Skin epidermis (tissue), 12 donors: Measurements from ENCODE around the gene FXYD1.

ENCODE experiments used
- H3K27ac ChIP-seq, 21 experiments: fragments of 200-600 bp; sonication (generic) in 11 of 21; one replicate each; pipeline ENCODE4 v1.5.0; 2020; ENCODE audit warnings: mild to moderate bottlenecking in 3 of 21, inconsistent platforms in 2 of 21, moderate library complexity in 2 of 21
- H3K4me3 ChIP-seq, 7 experiments: fragments of 200-600 bp; sonication (generic) in 2 of 7; one replicate each; pipeline ENCODE4 v1.5.0; 2020; ENCODE audit warnings: inconsistent platforms in 2 of 7, mild to moderate bottlenecking in 2 of 7, moderate library complexity in 1 of 7

FXYD1 gene

GRCh38 chr19:35154525-35155406, 16.1 kb downstream of the FXYD1 start, which contains the start of gene FXYD5:
Gene FXYD5 (plus strand): TSS chr19:35154735. CDS start chr19:35155551, 816 bp downstream.
- Histone ChIP-seq H3K27ac (peak within 1 kb of the TSS; percentile 47 to 97 (median 87)), H3K4me3 (peak within 1 kb of the TSS; percentile 51 to 75 (median 67))

DNA sequence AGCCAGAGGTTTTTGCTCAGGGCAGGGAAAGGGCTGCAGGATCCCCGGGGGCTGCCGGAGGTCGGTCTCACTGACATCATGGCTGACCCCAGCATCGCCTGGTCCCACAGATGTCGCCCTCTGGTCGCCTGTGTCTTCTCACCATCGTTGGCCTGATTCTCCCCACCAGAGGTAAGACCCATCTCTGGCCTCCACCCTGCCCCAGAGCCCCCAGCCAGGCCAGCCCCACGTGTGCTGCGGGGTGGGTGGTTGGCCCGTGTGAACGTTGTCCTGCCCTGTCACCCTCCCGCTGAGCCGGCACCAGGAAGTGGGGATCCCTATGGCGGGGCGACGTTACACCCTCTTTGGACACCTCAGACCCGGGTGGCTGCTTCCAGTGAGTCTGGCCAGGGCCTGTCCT, 16.8 kb downstream of the FXYD1 start:
- H3K27ac ChIP-seq: peak overlapping the region; percentile 47 to 97 (median 87)
- peak overlapping the region; percentile 51 to 75 (median 67) for H3K4me3 ChIP-seq

GRCh38 chr19:35155981-35156672, 17.5 kb downstream of the FXYD1 start:
- Histone ChIP-seq H3K27ac (peak overlapping the region in 16 of 21 experiments; percentile 47 to 97 (median 87)), H3K4me3 (peak overlapping the region; percentile 51 to 75 (median 67))

- H3K4me3 ChIP-seq: no peak overlapping the region
- peak overlapping the region in 1 of 21 experiments; percentile 97 for H3K27ac ChIP-seq
Observed at GRCh38 chr19:35156673-35157014, 18.0 kb downstream of the FXYD1 start.

DNA sequence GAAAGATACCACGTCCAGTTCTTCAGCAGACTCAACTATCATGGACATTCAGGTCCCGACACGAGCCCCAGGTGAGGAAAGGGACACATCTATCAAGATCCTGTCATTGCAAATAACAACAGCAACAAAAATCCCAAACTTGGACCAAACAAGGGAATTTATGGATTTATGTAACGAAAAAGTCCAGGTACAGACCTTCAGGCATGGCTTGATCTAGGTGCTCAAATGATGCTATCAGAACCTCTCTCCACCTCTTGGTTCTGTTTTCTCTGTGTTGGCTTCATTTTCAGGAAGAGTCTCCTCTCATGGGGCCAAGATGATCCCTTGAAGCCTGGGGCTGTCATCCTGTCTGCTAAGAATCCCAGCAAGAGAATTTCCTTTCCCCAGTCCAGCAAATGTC, 18.8 kb downstream of the FXYD1 start:
- Histone ChIP-seq H3K27ac (no peak overlapping the region), H3K4me3 (no peak overlapping the region)

GRCh38 chr19:35159606-35160005, 21.0 kb downstream of the FXYD1 start:
- no peak overlapping the region for H3K27ac ChIP-seq

GRCh38 chr19:35160629-35161433, 22.2 kb downstream of the FXYD1 start:
- Histone ChIP-seq H3K27ac (no peak overlapping the region), H3K4me3 (no peak overlapping the region)

More at GRCh38 chr19:35159606-35160005, 21.0 kb downstream of the FXYD1 start:
- no peak overlapping the region for H3K4me3 ChIP-seq

GRCh38 chr19:35161434-35161743, 22.8 kb downstream of the FXYD1 start:
- Histone ChIP-seq H3K4me3 (no peak overlapping the region), H3K27ac (no peak overlapping the region)

DNA sequence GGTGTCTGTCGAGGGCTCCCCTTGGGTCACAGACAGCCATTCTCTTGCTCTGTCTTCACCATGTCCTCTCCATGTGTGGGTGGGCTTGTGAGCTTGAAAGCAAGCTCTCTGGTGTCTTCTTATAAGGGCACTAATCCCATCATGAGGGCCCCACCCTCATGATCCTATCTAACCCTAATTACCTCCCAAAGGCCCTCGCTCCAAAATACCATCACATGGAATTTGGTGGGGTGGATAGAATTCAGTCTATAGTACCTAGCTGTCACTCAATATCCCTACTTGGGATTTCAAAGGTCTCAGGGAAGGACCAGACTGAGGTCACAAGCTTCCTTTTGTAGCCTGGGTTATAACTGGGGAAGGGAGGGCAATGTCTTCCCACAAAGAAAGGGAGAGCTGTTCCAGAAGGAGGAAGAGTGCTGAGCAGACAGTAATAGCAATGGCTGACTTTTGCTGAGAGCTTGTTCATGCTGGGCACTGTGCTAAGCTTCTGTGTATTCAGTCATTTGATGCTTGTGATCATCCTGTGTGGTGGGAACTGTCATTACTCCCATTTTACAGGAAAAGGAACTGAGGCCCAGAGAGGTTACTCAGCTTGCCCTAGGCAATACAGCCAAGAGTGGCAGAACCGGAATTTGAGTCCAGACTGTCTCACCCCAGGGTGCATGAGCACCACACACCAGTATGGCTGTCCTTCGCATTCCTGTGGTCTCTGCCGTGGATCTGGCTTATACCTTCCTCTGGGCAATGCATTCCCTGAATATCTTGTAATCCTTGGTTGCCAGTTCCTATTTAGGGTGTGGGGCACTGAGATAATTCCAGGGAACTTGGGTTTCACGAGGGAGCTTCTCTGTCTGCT, 24.1 kb downstream of the FXYD1 start:
- no peak overlapping the region for H3K27ac ChIP-seq
- H3K4me3 ChIP-seq: no peak overlapping the region

DNA sequence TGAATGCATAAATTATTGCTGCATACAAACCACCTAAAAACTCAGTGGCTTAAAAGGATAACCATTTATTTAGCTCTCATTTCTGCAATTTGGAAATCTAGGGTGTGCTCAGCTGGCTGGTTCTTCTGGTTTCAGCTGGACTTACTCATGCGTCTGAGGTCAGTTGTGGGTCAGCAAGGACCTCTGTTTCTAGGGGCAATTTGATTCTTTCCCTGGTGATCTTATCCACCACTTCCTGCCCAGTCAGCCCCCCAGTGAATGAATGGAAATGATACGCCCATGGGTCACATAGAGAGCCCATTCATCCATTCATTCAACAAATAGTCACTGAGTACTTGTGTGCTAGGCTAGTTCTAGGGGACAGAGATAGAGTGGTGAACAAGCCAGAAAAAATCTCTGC, 25.8 kb downstream of the FXYD1 start:
- Histone ChIP-seq H3K4me3 (no peak overlapping the region), H3K27ac (no peak overlapping the region)

- H3K27ac ChIP-seq: no peak overlapping the region
- H3K4me3 ChIP-seq: no peak overlapping the region
Observed at GRCh38 chr19:35165200-35166058, 26.8 kb downstream of the FXYD1 start.

- H3K27ac ChIP-seq: peak overlapping the region in 11 of 21 experiments; percentile 31 to 85 (median 63)
- no peak overlapping the region for H3K4me3 ChIP-seq
Observed at GRCh38 chr19:35166100-35167063, 27.8 kb downstream of the FXYD1 start.

DNA sequence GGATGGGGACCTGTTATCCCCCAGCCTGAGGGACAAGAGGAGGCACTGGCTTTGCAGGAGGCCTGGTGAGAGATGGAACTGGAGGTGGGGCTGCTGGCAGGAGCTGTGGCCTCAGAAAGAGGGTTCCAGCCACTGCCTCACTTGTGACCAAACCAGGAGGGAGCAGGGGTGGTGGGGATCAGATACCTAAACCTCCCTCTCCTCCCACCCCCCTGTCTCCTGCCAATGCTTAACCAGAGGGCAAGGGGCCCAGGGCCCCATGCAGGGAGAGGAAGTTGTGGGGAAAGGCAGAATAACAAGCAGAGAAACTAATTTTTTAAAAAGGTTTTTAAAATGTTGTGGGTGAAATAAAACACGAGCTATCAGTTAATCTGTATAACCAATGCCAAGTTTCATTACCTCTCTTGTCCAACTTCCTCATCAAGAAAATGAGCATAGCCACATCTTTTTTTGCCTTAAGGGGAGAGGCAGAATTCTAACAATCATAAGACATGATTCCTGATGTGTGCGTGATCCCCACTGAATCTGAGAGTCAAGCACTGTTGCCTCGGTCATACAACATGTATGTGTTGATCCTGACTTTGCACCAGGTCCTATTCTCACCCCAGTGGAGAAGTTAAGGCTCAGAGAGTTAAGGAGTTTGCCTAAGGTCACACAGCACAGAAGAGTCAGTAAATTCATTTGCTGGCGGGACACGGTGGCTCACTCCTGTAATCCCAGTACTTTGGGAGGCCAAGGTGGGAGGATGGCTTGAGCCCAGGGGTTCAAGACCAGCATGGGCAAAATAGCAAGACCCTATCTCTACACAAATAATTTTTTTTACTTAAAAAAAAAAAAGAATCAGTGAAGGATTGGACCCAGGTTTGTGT, 28.9 kb downstream of the FXYD1 start:
- Histone ChIP-seq H3K4me3 (no peak overlapping the region), H3K27ac (peak overlapping the region in 16 of 21 experiments; percentile 7 to 85 (median 53))

- H3K4me3 ChIP-seq: no peak overlapping the region
- H3K27ac ChIP-seq: peak overlapping the region in 13 of 21 experiments; percentile 7 to 85 (median 49)
Observed at GRCh38 chr19:35168196-35168595, 29.6 kb downstream of the FXYD1 start.

DNA sequence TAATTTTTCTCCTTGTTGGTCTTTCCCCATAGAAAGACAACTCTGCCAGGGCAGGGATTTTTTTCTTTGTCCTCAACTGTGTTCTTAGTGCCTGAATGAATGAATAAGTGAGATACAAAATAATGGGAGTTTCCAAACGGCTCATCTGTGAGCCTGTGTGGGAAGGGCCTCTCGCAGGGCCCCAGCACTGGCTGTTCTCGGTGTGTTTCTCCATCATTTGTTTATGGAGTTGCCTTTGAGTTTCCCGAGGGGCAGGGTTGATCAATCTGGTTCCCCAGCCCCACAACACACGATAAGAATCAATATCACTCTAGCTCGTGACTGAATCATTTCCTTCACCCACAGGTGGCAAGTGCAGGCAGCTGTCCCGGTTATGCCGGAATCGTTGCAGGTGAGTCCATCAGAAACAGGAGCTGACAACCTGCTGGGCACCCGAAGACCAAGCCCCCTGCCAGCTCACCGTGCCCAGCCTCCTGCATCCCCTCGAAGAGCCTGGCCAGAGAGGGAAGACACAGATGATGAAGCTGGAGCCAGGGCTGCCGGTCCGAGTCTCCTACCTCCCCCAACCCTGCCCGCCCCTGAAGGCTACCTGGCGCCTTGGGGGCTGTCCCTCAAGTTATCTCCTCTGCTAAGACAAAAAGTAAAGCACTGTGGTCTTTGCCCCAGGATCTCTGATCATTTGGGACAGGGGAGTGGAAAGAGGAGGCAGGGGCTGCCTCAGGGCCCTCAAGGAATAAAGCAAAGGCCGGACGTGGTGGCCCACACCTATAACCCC, 30.8 kb downstream of the FXYD1 start:
- Histone ChIP-seq H3K4me3 (no peak overlapping the region), H3K27ac (peak overlapping the region in 7 of 21 experiments; percentile 29 to 85 (median 49))
